ENCODE data around the gene ZSCAN20.

DNA sequence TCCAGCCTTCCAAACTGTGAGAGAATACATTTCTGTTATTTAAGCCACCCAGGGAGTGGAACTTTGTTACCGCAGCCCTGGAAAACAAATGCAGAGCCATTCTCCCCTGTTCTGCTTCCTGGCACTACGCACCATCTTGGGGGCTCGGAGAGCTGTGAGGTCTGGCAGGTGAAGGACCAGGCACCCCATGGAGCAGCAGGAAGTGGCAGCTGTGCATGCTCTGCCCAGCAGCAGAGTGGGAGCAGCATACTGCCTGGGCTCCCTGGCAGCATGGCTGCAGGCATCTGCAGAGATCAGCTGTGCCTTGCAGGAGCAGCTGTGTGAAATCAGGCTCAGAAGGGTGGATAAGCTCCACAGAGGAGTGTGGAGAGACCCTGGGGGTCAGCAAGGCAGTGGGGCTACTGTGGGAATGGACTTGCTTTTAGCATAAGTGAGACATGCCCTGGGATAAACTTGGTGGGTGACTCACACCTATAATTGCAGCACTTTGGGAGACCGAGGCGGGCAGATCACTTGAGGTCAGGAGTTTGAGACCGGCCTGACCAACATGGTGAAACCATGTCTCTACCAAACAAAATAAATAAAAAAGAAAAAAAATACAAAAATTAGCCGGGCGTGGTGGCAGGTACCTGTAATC lies 17.7 kb upstream of the ZSCAN20 start:
- TF ChIP-seq EZH2 (IDR thresholded peaks at IDR 0.05; ENCODE audit: borderline replicate concordance, low read depth, low read length, severe bottlenecking) (no peak), CTCF (IDR thresholded peaks at IDR 0.05; ENCODE audit: borderline replicate concordance, extremely low read depth, low read length, poor library complexity, severe bottlenecking) (no peak)

Measured in DND-41 (cell line).